GM18502 (cell line): Measurements from ENCODE around the gene DCDC2C.

Experiments used
- ATAC-seq: cut with Tn5 transposase; IDR thresholded peaks from one replicate; pipeline ENCODE4 v1.9.1; 2021; ENCODE audit warnings: mild to moderate bottlenecking; ENCODE audit not compliant: unreplicated experiment, poor library complexity

Gene DCDC2C

DNA sequence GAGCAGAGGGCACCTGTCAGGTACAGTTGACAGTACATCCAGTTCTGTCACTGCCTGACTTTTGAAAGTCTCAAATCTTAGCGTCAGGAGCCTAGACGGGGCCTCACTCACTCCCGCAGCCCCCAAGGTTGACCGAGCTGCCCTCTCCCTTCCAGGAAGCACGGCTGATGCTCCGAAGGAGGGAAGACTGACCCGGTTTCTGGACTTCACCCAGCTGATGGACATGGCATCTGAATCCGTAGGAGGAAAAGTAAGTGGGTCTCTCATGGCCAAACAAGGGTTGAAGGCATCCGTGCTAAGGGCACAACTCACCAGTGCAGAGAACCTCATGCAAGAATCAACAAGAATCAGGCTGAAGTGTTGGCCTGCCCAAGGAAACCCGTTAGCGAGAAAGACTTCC lies 32.4 kb upstream of the DCDC2C start:
- ATAC-seq = no peak

DNA sequence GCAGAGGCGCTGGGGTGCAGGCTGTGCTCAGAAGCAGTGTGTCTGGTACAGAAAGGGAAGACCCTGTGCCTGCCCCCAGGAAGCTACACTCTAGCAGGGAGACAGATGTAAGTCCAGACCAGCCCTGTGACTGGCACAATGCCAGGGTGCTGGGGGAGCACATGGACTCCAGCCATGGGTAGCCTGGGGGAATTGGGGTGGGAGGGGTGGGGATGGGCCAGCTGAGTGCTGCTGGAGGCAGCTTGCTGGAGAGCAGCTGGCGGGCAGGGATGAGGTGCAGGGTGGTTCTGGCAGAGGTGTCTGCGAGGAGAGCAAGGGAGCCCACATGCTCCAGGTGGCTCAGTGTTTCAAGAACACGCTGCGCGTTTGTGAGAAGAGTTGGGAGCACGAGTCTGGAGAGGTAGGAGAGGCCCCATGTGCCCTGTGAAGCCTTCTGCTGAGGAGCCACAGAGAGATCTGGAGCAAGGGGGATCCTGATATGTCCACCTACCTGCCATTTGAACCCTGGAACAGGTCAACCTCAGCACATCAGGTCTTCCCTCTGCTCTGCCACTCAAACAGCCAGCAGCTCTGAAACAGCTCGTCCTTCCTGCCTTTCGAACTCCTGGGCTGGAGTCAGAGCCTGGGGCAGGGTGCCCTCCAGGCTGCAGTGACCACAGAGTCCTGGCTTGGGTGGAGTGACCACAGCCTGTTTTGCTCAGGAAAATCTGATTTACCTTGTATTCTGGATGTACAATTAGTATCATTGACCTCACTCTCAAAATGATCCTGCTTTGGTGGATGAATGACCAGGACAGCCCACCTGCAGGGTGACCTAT lies 30.3 kb upstream of the DCDC2C start:
- no peak for ATAC-seq

- no peak for ATAC-seq
Observed at GRCh38 chr2:3674066-3674845, 29.1 kb upstream of the DCDC2C start.

DNA sequence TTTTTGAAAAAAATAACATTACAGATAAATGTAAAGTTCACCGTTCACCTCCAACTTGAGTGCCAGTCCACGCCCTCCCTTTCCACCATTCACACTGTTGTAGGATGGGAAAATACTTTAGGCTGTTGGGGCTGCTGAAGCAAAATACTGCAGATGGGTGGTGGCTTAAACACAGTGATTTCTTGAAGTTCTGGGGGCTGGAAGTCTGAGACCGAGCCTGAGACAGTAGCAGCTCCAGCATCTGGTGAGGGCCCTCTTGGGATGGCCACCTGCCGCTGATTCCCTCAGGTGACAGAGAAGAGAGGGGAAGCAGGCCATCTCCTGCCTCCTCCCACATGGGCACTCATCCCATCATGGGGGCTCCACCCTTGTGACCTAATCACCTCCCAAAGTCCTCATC lies 27.7 kb upstream of the DCDC2C start:
- no peak for ATAC-seq

DNA sequence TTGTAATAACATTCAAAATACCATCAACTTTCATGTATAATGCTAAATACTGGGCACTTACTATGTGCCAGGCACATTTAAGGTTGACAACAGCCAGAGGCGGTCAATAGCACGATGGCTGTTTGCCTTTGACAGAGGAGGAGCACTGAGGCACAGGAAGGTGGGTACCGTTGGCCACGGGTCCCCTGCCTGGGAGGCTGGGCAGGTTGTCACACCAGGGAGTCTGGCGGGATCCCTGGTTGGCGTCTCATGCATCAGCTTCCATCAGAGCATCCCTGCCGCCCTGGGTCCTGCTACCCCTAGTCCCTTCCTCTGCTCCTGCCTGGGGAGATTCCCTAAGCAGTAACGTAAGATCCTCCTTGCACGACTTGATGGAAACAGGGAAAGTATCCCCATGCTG lies 25.9 kb upstream of the DCDC2C start:
- ATAC-seq = no peak

- ATAC-seq = no peak
Observed at GRCh38 chr2:3678212-3678611, 25.2 kb upstream of the DCDC2C start.

DNA sequence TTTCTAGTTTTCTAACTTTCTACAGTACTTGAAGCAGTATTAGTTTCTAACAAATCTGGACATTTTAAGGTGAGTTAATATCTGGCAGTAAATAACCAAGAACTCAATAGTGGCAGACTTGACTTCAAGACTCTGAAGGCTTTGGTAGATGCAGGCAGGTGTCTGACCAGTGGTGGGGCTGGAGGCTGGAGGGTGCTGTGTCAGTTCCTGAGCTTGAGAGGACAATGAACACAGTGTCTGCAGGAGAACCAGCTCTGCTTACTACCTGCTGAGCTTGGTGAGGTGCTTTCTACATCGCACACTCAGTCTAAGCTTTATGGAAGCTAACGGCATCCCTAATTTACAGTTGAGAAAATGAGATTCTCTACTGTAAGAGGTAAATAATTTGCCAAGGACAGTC lies 24.2 kb upstream of the DCDC2C start:
- ATAC-seq = no peak

GRCh38 chr2:3679616-3680393 lies 23.6 kb upstream of the DCDC2C start:
- ATAC-seq = no peak

DNA sequence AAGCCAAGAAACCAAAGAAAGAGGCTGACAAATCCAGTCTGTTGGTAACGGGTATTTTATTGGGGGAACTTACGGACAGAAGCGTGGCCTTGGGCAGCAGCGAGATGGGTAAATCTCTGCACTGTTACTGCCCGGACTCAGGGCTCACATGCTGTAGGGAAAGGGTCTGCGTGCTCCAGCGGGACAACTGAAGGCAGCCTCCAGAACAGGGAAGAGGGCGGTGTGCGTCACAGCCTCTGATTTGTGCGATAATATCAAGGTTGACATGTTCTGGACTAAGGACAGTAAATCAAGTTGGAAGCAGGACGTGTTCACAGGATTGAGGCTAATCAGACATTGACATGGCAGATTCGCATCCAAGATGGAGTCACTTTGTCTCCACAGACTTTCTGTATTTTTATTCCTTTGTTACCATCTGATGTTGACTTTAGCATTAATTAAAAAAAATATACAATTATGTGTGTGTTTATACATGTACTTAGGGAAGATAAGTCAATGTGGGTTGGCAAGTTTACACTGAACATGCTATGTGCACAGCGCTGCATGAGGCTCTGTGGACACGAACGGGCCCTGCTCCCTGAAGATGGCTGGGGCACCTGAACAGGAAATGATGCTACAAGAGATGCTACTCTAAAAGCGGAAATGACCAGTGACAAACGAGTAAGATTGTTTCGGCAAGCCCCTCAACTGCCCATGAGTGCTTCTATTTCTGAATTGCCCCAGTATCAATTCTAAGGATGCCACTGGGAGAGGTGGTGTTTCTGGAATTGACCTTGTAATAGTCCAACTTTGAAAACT lies 22.6 kb upstream of the DCDC2C start:
- no peak for ATAC-seq

GRCh38 chr2:3681625-3682024 lies 21.8 kb upstream of the DCDC2C start:
- no peak for ATAC-seq

- ATAC-seq = no peak
Observed at GRCh38 chr2:3682811-3683210, 20.6 kb upstream of the DCDC2C start.

- ATAC-seq = no peak
Observed at GRCh38 chr2:3683748-3684454, 19.5 kb upstream of the DCDC2C start.

DNA sequence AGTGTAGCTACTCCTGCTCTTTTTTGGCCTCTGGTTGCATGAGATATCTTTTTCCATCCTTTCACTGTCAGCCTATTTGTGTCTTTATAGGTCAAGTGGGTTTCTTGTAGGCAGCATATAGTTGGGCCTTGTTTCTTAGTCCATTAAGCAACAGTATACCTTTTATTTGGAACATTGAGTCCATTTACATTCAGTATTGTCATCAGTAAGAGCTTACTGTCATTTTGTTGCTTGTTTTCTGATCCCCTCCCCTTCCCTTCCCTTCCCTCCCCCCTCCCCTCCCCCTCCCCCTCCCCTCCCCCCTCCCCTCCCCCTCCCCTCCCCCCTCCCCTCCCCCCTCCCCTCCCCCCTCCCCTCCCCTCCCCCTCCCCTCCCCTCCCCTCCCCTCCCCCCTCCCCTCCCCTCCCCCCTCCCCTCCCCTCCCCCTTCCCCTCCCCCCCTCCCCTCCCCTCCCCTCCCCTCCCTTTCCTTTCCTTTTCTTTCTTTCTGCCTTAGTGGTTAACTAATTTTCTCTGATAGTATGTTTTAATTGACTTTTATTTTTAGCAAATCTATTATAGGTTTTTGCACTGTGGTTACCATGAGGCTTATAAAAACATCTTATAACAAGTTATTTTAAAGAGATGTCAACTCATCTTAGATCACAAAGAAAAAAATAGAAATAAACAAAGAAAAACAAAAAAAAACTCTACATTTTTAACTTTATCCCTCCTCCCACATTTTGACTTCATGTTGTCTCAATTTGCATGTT lies 13.2 kb upstream of the DCDC2C start:
- ATAC-seq = no peak

DNA sequence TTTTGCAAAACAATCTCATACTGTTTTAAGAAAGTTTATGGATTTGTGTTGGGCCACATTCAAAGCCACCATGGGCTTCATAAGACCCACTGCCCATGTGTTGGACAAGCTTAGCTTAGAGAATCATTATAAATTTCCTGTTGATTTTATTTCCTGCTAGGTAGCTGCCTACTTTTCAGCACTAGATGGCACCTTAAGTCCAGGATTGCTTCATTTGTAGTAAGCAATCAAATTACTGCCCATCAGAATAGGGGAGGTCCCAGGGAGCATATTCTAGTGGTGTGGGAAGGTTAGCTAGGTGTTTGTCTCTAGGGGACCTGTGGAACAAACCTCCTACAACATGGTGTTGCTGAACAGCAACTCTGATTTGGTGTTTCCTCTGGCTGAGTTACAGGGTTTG lies 11.0 kb upstream of the DCDC2C start:
- no peak for ATAC-seq

DNA sequence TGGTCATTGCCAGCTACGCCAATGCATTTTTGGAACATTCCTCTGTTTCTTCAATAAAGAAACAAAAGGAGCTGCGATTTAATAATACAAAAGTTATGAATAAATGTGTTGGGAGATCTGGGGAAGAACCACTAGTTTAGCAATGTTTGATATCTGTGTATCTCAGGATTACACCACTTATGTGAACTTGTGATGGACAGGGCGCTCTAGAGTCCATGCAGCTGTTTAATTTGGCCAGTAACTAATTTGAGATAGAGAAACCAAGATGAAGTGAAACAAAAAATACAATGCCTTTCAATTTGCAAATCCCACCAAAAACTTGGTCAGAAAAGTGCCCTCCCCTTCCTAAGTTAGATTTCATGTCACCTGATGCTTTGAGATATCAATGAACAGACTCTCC lies 6.8 kb upstream of the DCDC2C start:
- ATAC-seq = no peak

- ATAC-seq = no peak
Observed at GRCh38 chr2:3701071-3701470, 2.3 kb upstream of the DCDC2C start.

GRCh38 chr2:3703757-3704355 lies 481 bp downstream of the DCDC2C start:
- no peak for ATAC-seq

DNA sequence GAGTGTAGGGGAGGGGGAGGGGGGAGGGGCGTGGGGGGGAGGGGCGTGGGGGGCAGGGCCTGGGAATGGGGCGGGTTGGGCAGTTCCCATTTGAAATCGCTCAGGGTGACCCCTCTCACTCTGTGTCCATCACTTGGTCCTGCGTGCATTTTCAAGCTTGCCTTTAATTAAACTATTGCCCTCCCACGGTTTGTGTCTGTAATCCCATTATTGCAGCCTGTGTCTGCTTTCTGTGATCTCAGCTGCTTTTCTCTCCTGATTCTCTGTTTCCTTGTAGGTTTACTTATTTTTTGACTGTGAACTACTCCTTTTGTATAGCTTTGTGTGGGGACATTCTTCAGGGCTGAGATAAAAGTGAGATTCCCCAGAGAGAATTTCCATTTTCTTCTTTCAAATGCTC lies 1.3 kb downstream of the DCDC2C start:
- ATAC-seq = no peak

DNA sequence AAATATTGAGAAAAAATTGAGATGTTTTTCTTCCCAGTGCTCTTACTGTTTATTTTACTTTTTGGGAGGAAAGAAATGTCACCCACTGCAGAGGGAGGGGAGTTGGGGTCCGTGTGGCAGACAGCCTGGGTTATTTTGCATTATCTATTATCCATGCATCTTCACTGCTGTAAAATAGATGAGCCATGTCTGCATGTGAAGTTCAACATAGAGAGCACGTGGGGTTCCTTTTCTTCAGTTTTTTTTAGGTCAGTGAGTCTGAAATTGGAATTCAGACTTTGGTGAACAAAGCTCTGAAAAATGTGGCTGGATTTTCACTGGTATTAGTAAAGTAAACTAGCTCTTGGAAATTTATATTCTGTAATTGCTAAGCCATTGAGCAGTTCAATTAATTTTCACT lies 2.4 kb downstream of the DCDC2C start:
- ATAC-seq = no peak
